Transverse colon (tissue), 4 donors: ENCODE measurements around the gene MED25. TPM values are rescaled to one million over a fixed set of nuclear protein-coding genes. Genes with fewer than 3 reads are reported as not detected.
A peak's percentile ranks its signal among the peaks of the same experiment; 100 is the strongest.

Experiments
- DNase-seq: peaks from one replicate; pipeline ENCODE4 v3.0.0-alpha.2; 2019
- H3K27ac ChIP-seq, 4 donors: fragments of 200-600 bp; sonication (generic); 2 replicates each; pipeline ENCODE4 v1.5.1; 2016 to 2018; ENCODE audit warnings: inconsistent platforms in 4 of 4
- H3K27me3 ChIP-seq: fragments of 200-600 bp; sonication (generic); 2 replicates; pipeline ENCODE4 v1.5.1; 2017; ENCODE audit warnings: inconsistent platforms
- H3K36me3 ChIP-seq, 4 donors: fragments of 200-600 bp; sonication (generic); 2 replicates each; pipeline ENCODE4 v1.5.1; 2017 to 2019; ENCODE audit warnings: inconsistent platforms in 4 of 4
- H3K4me1 ChIP-seq, 4 donors: fragments of 200-600 bp; sonication (generic); 2 replicates each; pipeline ENCODE4 v1.5.1; 2017 to 2020; ENCODE audit warnings: inconsistent platforms in 4 of 4
- H3K4me3 ChIP-seq, 4 donors: fragments of 200-600 bp; sonication (generic); 1 replicate in 1 of 4; 2 replicates in 3 of 4; pipeline versions ENCODE4 v1.5.1 to v1.6.1; 2017 to 2019; ENCODE audit warnings: inconsistent platforms in 4 of 4
- H3K9me3 ChIP-seq, 2 donors: fragments of 200-600 bp; sonication (generic); 2 replicates each; pipeline ENCODE4 v1.5.1; 2017 to 2019; ENCODE audit warnings: inconsistent platforms in 2 of 2
- CTCF ChIP-seq, 5 experiments: fragments of 200-600 bp in 3 of 5; fragments of 450-650 bp in 2 of 5; sonication (generic) in 3 of 5; IDR thresholded peaks; 1 replicate in 2 of 5; 2 replicates in 3 of 5; pipeline ENCODE4 v1.5.1; 2016 to 2017; ENCODE audit warnings: antibody characterized with exemption in 5 of 5, inconsistent platforms in 3 of 5, mild to moderate bottlenecking in 2 of 5, moderate library complexity in 1 of 5
- EP300 ChIP-seq: sonication (generic); formaldehyde crosslinking; IDR thresholded peaks from one replicate; pipeline ENCODE4 v1.6.1; 2017; ENCODE audit warnings: antibody characterized with exemption, low read depth
- POLR2A ChIP-seq: fragments of 450-650 bp; IDR thresholded peaks from one replicate; pipeline ENCODE4 v1.6.1; 2016; ENCODE audit warnings: antibody characterized with exemption, mild to moderate bottlenecking, moderate library complexity
- POLR2AphosphoS5 ChIP-seq, 3 donors: sonication (generic); formaldehyde crosslinking; IDR thresholded peaks; one replicate each; pipeline ENCODE4 v1.6.1; 2016; ENCODE audit warnings: antibody characterized with exemption in 3 of 3
- WGBS, 2 donors: methylation state at CpG; one replicate each; pipeline ENCODE4 v1.1.5; 2018; ENCODE audit warnings: low coverage in 1 of 2; 5-methylcytosine and 5-hydroxymethylcytosine counted together
- in situ Hi-C, 4 donors: fragments of 200-750 bp; cut with MboI; loops; one replicate each; pipeline versions ENCODE4 v1.15.0 to v1.15.1; 2017; ENCODE audit warnings: low sequenced_read_pairs in 3 of 4, low pct_ligation_motif_present in 1 of 4, low pct_unique_long_range_greater_than_20kb in 1 of 4
- intact Hi-C: fragments of 100-400 bp; cut with DNase I; formaldehyde crosslinking; loops from one replicate; pipeline ENCODE4 v1.15.1; 2023; ENCODE audit warnings: low total_unique reads
- total RNA-seq, 4 donors: library from RNA; depleted of rRNA; stranded (reverse); fragments of >200 nt; gene quantifications; one replicate each; pipeline ENCODE4 v1.1.0, GENCODE V29; 2016

The MED25 gene
- total RNA-seq, 4 donors from 2014 or later, result 26.9 to 46.6 (median 38.7) TPM

DNA sequence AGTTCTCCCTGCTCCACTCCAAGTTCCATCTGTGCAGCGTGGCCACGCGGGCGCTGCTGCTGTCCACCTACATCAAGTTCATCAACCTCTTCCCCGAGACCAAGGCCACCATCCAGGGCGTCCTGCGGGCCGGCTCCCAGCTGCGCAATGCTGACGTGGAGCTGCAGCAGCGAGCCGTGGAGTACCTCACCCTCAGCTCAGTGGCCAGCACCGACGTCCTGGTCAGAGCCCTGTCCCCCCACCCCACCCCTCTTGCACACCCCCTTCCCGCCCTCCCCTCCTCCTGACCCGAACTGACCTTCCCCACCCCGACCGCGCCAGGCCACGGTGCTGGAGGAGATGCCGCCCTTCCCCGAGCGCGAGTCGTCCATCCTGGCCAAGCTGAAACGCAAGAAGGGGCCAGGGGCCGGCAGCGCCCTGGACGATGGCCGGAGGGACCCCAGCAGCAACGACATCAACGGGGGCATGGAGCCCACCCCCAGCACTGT lies 16.6 kb upstream of the MED25 start:
- TF ChIP-seq EP300, result no peak
- no peak for TF ChIP-seq CTCF (IDR thresholded peaks at IDR 0.05)
- TF ChIP-seq POLR2A, result no peak
- TF ChIP-seq POLR2AphosphoS5 (IDR thresholded peaks at IDR 0.05), result no peak
- Histone ChIP-seq H3K36me3 (peaks cover 0 to 31% (median 14%) of the 10 kb centered on the region in 4 donors), H3K9me3 (no peaks in the 10 kb centered on the region), H3K27ac (peak overlapping the region; percentile 52 to 76 (median 58)), H3K4me3 (peak overlapping the region in 3 of 4 donors; percentile 24 to 46 (median 32)), H3K27me3 (no peaks in the 10 kb centered on the region), H3K4me1 (peaks cover 0 to 11% (median 4%) of the 10 kb centered on the region in 4 donors)
- in situ Hi-C loops, result no loop called here
- 80 to 84% methylated on average over 3 to 19 of the region's 32 CpGs for WGBS, 2 donors
- no peak for DNase-seq
- intact Hi-C loops, result no loop called here

DNA sequence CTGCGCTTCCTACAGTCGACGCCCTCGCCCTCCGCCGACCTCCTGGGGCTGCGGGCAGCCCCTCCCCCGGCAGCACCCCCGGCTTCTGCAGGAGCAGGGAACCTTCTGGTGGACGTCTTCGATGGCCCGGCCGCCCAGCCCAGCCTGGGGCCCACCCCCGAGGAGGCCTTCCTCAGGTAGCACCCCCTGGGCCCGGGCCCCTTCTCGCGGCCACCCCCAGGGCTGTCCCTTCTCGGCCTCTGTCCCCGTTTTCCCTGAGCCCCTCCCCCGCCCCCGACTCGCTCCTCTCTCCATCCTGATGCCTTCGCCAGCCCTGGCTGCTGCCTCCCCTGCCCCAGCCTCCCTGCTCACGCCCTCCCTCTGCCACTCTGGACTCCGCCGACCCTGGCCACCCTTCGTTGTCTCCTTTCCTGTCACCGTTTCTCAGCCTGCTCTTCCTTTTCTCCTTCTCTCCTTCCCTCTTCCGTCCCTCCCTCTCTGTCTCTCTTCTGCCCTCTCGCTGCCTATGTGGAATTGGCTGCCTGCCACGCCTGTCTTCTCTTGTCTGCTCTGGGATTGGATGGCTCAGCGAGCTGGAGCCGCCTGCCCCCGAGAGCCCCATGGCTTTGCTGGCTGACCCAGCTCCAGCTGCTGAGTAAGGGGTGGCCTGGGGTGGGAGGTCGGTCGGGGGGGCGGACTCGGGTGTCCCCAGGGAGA lies 16.0 kb upstream of the MED25 start:
- peak; percentile 76 for DNase-seq
- in situ Hi-C loops (no loop called here), intact Hi-C loops (no loop called here)
- H3K9me3 ChIP-seq, result no peaks in the 10 kb centered on the region
- peaks cover 0 to 31% (median 12%) of the 10 kb centered on the region in 4 donors for H3K36me3 ChIP-seq
- peak in 1 of 5 experiments; percentile 13 for TF ChIP-seq CTCF (IDR thresholded peaks at IDR 0.05)
- no peak for TF ChIP-seq EP300
- peak in 1 of 3 donors; percentile 19 for TF ChIP-seq POLR2AphosphoS5 (IDR thresholded peaks at IDR 0.05)
- no peak for TF ChIP-seq POLR2A
- 58 to 67% methylated on average over 10 to 32 of the region's 38 CpGs for WGBS, 2 donors
- H3K27ac ChIP-seq, result peak overlapping the region; percentile 52 to 76 (median 58)
- no peaks in the 10 kb centered on the region for H3K27me3 ChIP-seq
- H3K4me3 ChIP-seq, result peak overlapping the region; percentile 4 to 46 (median 28)
- H3K4me1 ChIP-seq, result peaks cover 0 to 11% (median 4%) of the 10 kb centered on the region in 4 donors

DNA sequence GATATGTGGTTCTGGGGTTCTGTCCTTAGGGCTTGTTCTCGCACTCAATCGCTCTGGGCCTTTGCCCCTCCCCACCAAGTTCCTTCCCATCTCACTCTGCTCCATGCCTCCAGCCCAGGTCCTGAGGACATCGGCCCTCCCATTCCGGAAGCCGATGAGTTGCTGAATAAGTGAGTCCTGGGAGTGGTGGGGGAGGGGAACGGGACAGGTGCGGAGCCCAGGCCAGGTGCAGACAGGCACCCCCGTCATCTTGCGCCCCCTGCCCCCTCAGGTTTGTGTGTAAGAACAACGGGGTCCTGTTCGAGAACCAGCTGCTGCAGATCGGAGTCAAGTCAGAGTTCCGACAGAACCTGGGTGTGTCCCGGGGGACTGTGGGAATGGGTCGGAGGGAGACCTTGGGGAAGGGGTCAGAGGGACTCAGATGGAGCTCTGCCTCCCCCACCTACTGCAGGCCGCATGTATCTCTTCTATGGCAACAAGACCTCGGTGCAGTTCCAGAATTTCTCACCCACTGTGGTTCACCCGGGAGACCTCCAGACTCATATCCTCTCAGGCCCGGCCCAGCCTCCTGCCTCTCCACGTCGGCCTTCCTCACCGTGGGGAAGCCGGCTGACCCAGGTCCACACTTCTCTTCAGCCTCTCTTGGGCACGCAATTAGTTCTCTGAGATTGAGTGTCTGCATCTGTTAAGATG lies 15.1 kb upstream of the MED25 start:
- no peaks in the 10 kb centered on the region for H3K27me3 ChIP-seq
- peak overlapping the region in 2 of 4 donors; percentile 32 to 46 for H3K4me3 ChIP-seq
- no peaks in the 10 kb centered on the region for H3K9me3 ChIP-seq
- 88 to 100% methylated on average over 1 to 24 of the region's 24 CpGs for WGBS, 2 donors
- H3K27ac ChIP-seq, result peak overlapping the region; percentile 52 to 76 (median 58)
- intact Hi-C loops (no loop called here), in situ Hi-C loops (no loop called here)
- peaks cover 0 to 31% (median 10%) of the 10 kb centered on the region in 4 donors for H3K36me3 ChIP-seq
- peaks cover 0 to 11% (median 6%) of the 10 kb centered on the region in 4 donors for H3K4me1 ChIP-seq
- DNase-seq, result no peak
- no peak for TF ChIP-seq EP300

DNA sequence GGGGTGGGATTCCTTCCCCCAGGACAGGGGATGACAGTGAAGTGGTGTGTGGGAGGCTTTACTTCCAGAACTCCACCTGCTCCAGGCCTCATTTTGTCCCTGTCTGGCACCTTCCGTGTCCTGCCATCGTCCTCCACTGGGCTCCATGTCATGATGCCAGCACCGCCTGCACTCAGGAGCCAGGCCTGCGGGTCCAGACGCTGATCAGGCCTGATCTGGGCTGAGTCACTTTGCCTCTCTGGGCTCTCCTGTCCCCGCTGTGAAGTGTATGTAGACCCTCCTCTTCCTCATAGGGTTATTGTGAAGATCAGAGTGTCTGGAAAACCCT lies 14.6 kb upstream of the MED25 start:
- 98% methylated on average over 6 of the region's 6 CpGs; no CpG with 5 or more reads in 1 of the 2 donors for WGBS, 2 donors
- in situ Hi-C loops, result no loop called here
- H3K27me3 ChIP-seq, result no peaks in the 10 kb centered on the region
- H3K4me1 ChIP-seq, result peaks cover 0 to 13% (median 9%) of the 10 kb centered on the region in 4 donors
- intact Hi-C loops, result no loop called here
- TF ChIP-seq CTCF (IDR thresholded peaks at IDR 0.05) (no peak), POLR2AphosphoS5 (IDR thresholded peaks at IDR 0.05) (no peak), POLR2A (no peak), EP300 (no peak)
- H3K27ac ChIP-seq, result no peak overlapping the region
- no peaks in the 10 kb centered on the region for H3K9me3 ChIP-seq
- H3K4me3 ChIP-seq, result no peak overlapping the region
- no peak for DNase-seq
- H3K36me3 ChIP-seq, result peaks cover 0 to 30% (median 10%) of the 10 kb centered on the region in 4 donors
